HepG2 (cell line): ENCODE measurements around the gene ZNF554. TPM values are rescaled to one million over a fixed set of nuclear protein-coding genes. Genes with fewer than 3 reads are reported as not detected.
A peak's percentile ranks its signal among the peaks of the same experiment; 100 is the strongest.

ENCODE experiments used
- AHR ChIP-seq: IDR thresholded peaks from 2 replicates; pipeline ENCODE4 v1.6.1; 2018; ENCODE audit warnings: missing genetic modification reagents, missing compliant biosample characterization
- ARHGAP35 ChIP-seq: sonication (generic); formaldehyde crosslinking; IDR thresholded peaks from 2 replicates; pipeline ENCODE4 v1.9.0; 2022; ENCODE audit warnings: mild to moderate bottlenecking, inconsistent platforms, moderate library complexity, missing genetic modification reagents, borderline replicate concordance
- ARID5B ChIP-seq: IDR thresholded peaks from 2 replicates; pipeline ENCODE4 v1.4.0; 2020; ENCODE audit warnings: mild to moderate bottlenecking, missing genetic modification reagents
- ATF1 ChIP-seq: IDR thresholded peaks from 2 replicates; pipeline ENCODE4 v1.6.1; 2016; ENCODE audit warnings: mild to moderate bottlenecking, control low read depth
- BRCA1 ChIP-seq: sonication (generic); formaldehyde crosslinking; IDR thresholded peaks from 2 replicates; pipeline ENCODE4 v1.4.0; 2020; ENCODE audit warnings: missing genetic modification reagents
- CAMTA2 ChIP-seq: sonication (generic); formaldehyde crosslinking; IDR thresholded peaks from 2 replicates; pipeline ENCODE4 v1.4.0; 2020; ENCODE audit warnings: mild to moderate bottlenecking, missing genetic modification reagents, borderline replicate concordance
- ELF4 ChIP-seq: sonication (generic); formaldehyde crosslinking; IDR thresholded peaks from 2 replicates; pipeline ENCODE4 v1.5.0; 2020; ENCODE audit warnings: missing genetic modification reagents, mild to moderate bottlenecking, moderate library complexity, borderline replicate concordance
- FUBP1 ChIP-seq: sonication (generic); formaldehyde crosslinking; IDR thresholded peaks from 2 replicates; pipeline ENCODE4 v1.5.1; 2020; ENCODE audit warnings: missing genetic modification reagents, mild to moderate bottlenecking, borderline replicate concordance
- HDAC2 ChIP-seq: sonication (generic); formaldehyde crosslinking; IDR thresholded peaks from 2 replicates; pipeline ENCODE4 v1.4.0; 2020; ENCODE audit warnings: missing genetic modification reagents
- HMG20A ChIP-seq: IDR thresholded peaks from 2 replicates; pipeline ENCODE4 v1.6.1; 2016; ENCODE audit warnings: borderline replicate concordance
- JUND ChIP-seq: sonication (generic); formaldehyde crosslinking; IDR thresholded peaks from 2 replicates; pipeline ENCODE4 v1.8.0; 2022; ENCODE audit warnings: mild to moderate bottlenecking, missing genetic modification reagents
- KDM2A ChIP-seq: sonication (generic); formaldehyde crosslinking; IDR thresholded peaks from 2 replicates; pipeline ENCODE4 v1.4.0; 2020; ENCODE audit warnings: low read depth, missing genetic modification reagents, borderline replicate concordance
- NFE2L1 ChIP-seq: sonication (generic); formaldehyde crosslinking; IDR thresholded peaks from 2 replicates; pipeline ENCODE4 v1.4.0; 2020; ENCODE audit warnings: missing genetic modification reagents, mild to moderate bottlenecking, borderline replicate concordance
- ZBTB21 ChIP-seq: sonication (generic); formaldehyde crosslinking; IDR thresholded peaks from 2 replicates; pipeline ENCODE4 v1.4.0; 2020; ENCODE audit warnings: missing genetic modification reagents
- ZFP36L2 ChIP-seq: sonication (generic); formaldehyde crosslinking; IDR thresholded peaks from 2 replicates; pipeline ENCODE4 v1.4.0; 2020; ENCODE audit warnings: missing genetic modification reagents
- ZMAT3 ChIP-seq: sonication (generic); formaldehyde crosslinking; conservative IDR thresholded peaks from 2 replicates; pipeline ENCODE4 v1.7.0; 2021; ENCODE audit warnings: missing genetic modification reagents
- ZNF143 ChIP-seq: sonication (generic); formaldehyde crosslinking; IDR thresholded peaks from 2 replicates; pipeline ENCODE4 v1.4.0; 2020; ENCODE audit warnings: missing genetic modification reagents
- ZNF331 ChIP-seq: sonication (generic); formaldehyde crosslinking; IDR thresholded peaks from 2 replicates; pipeline ENCODE4 v1.4.0; 2020; ENCODE audit warnings: missing genetic modification reagents
- ZNF589 ChIP-seq: sonication (generic); formaldehyde crosslinking; conservative IDR thresholded peaks from 2 replicates; pipeline ENCODE4 v1.8.0; 2022; ENCODE audit warnings: mild to moderate bottlenecking, moderate library complexity, missing genetic modification reagents
- ZNF674 ChIP-seq: sonication (generic); formaldehyde crosslinking; IDR thresholded peaks from 2 replicates; pipeline ENCODE4 v1.5.0; 2020; ENCODE audit warnings: low read depth, mild to moderate bottlenecking, missing genetic modification reagents
- ZNF678 ChIP-seq: sonication (generic); formaldehyde crosslinking; IDR thresholded peaks from 2 replicates; pipeline ENCODE4 v1.4.0; 2020; ENCODE audit warnings: mild to moderate bottlenecking, missing genetic modification reagents
- polyA plus RNA-seq, 8 experiments: library from polyadenylated mRNA; depleted of rRNA in 3 of 8; stranded (reverse) in 7 of 8; unstranded in 1 of 8; fragments of >200 nt; fragmentation: Illumina TruSeq in 4 of 8; extraction: Trizol in 4 of 8; gene quantifications; 2 replicates each; pipeline versions ENCODE4 v1.2.1 to v1.2.3, GENCODE V29; 2011 to 2016; ENCODE audit warnings: low read depth in 4 of 8, missing spikeins in 1 of 8, mixed read lengths in 1 of 8; ENCODE audit not compliant: insufficient read depth in 1 of 8
- total RNA-seq, 5 experiments: library from RNA; depleted of rRNA; stranded (reverse); fragments of >200 nt; fragmentation: Illumina TruSeq; extraction: Trizol; gene quantifications; 2 replicates each; pipeline ENCODE4 v1.2.3, GENCODE V29; 2016; ENCODE audit warnings: low read depth in 1 of 5
- TF ChIP-seq, protein P1 (sequence below): sonication (generic); formaldehyde crosslinking; IDR thresholded peaks from 2 replicates; pipeline ENCODE4 v1.4.0; 2020; ENCODE audit warnings: low read depth, mild to moderate bottlenecking, missing genetic modification reagents
- TF ChIP-seq, protein P2 (sequence below): sonication (generic); formaldehyde crosslinking; IDR thresholded peaks from 2 replicates; pipeline ENCODE4 v1.8.1; 2023; ENCODE audit warnings: mild to moderate bottlenecking, missing genetic modification reagents

The ZNF554 gene
- total and polyA plus RNA-seq, 2 of the 13 experiments (the other 11 are each of a cell fraction or from before 2014, with no cell fraction given): 2.2 to 2.7 TPM

- TF ChIP-seq ARID5B (CRISPR knock-in tag) (peak; percentile 71), ZNF589 (CRISPR knock-in tag) (peak; percentile 95), JUND (CRISPR knock-in tag) (0 out of 2 replicates have a peak, but pooled peaks have one; percentile 51), CAMTA2 (CRISPR knock-in tag) (no peak), HMG20A (CRISPR knock-in tag) (no peak; the same call in 1 of the 2 replicates), ZNF678 (CRISPR knock-in tag) (no peak), ATF1 (CRISPR knock-in tag) (peak; percentile 91), ZNF143 (CRISPR knock-in tag) (peak; percentile 78), ZNF331 (CRISPR knock-in tag) (peak; percentile 95), ZNF674 (CRISPR knock-in tag) (0 out of 2 replicates have a peak, but pooled peaks have one; percentile 73), HDAC2 (CRISPR knock-in tag) (peak; percentile 76), ZMAT3 (CRISPR knock-in tag) (peak; percentile 99), ZFP36L2 (CRISPR knock-in tag) (no peak), KDM2A (CRISPR knock-in tag) (peak; percentile 88), ELF4 (CRISPR knock-in tag) (peak; percentile 78; the same call in 1 of the 2 replicates), ZBTB21 (CRISPR knock-in tag) (no peak), AHR (CRISPR knock-in tag) (peak; percentile 98), FUBP1 (CRISPR knock-in tag) (no peak), ARHGAP35 (CRISPR knock-in tag) (peak; percentile 81; the same call in 1 of the 2 replicates), BRCA1 (CRISPR knock-in tag) (peak; percentile 96; the same call in 1 of the 2 replicates), NFE2L1 (CRISPR knock-in tag) (0 out of 2 replicates have a peak, but pooled peaks have one; percentile 39)
- TF ChIP-seq, protein P1, sequence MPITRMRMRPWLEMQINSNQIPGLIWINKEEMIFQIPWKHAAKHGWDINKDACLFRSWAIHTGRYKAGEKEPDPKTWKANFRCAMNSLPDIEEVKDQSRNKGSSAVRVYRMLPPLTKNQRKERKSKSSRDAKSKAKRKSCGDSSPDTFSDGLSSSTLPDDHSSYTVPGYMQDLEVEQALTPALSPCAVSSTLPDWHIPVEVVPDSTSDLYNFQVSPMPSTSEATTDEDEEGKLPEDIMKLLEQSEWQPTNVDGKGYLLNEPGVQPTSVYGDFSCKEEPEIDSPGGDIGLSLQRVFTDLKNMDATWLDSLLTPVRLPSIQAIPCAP: peak; percentile 67; the same call in 1 of the 2 replicates
- TF ChIP-seq, protein P2, sequence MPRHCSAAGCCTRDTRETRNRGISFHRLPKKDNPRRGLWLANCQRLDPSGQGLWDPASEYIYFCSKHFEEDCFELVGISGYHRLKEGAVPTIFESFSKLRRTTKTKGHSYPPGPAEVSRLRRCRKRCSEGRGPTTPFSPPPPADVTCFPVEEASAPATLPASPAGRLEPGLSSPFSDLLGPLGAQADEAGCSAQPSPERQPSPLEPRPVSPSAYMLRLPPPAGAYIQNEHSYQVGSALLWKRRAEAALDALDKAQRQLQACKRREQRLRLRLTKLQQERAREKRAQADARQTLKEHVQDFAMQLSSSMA (CRISPR knock-in tag): peak; percentile 94; the same call in 1 of the 2 replicates
Measured at GRCh38 chr19:2782936-2783780, 36.5 kb upstream of the ZNF554 start, which contains the start of gene SGTA (continued).
